ENCODE results near the gene FBN3. TPM values are rescaled to one million over a fixed set of nuclear protein-coding genes. Genes with fewer than 3 reads are reported as not detected.
"Not testable (repeated sequence)": the region's sequence is repeated elsewhere in the genome, so short reads cannot be mapped to it uniquely, and the experiment has no call there.

FBN3 gene
- polyA plus RNA-seq, 1 of the 3 experiments (the other 2 are of a cell fraction) = not detected

DNA sequence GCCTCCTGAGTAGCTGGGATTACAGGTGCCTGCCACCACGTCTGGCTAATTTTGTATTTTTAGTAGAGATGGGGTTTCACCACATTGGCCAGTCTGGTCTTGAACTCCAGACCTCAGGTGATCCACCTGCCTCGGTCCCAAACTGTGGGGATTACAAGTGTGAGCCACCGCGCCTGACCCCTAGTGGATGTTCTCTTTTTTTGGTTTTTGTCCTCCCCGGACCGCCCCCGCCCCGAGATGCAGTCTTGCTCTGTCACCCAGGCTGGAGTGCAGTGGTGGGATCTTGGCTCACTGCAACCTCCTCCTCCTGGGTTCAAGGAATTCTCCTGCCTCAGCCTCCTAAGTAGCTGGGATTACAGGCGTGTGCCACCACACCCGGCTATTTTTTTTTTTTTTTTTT is 4.6 kb upstream of the FBN3 start:
- H3F3A ChIP-seq (replicated peaks; ENCODE audit: insufficient read depth); DNase-seq; H4K20me1 ChIP-seq (ENCODE audit: insufficient read depth); H3K27ac ChIP-seq (ENCODE audit: low read depth in 2 of 2, low read length in 1 of 2); H3K4me2 ChIP-seq; POLR2A ChIA-PET; H2AFZ ChIP-seq (ENCODE audit: low read depth); H3K79me2 ChIP-seq (ENCODE audit: insufficient read depth); H3K9ac ChIP-seq; H3K4me1 ChIP-seq (ENCODE audit: control insufficient read depth in 1 of 2, insufficient read depth in 2 of 2, low read depth in 1 of 2, low read length in 1 of 2); H3K9me2 ChIP-seq; H3K9me3 ChIP-seq; H3K4me3 ChIP-seq (ENCODE audit: low read depth in 2 of 2, low read length in 1 of 2); H3K36me3 ChIP-seq (replicated peaks in 1 of 2; ENCODE audit: control insufficient read depth in 1 of 2, insufficient read depth in 2 of 2, low read length in 1 of 2): not testable (repeated sequence)
- WGBS (ENCODE audit: low lambda C conversion rate) = 22% methylated on average over 10 of the region's 10 CpGs
- H3K27me3 ChIP-seq (ENCODE audit: insufficient read depth) = peaks cover 29% of the 10 kb centered on the region
- CTCF ChIA-PET = interaction anchor here (1.4 to 2.4 kb wide), 3 partner anchors 9 to 210 kb away, joined by 4 to 9 read pairs (median 6); partner anchors contain the start of gene TIMM44
- TF ChIP-seq, protein P1, sequence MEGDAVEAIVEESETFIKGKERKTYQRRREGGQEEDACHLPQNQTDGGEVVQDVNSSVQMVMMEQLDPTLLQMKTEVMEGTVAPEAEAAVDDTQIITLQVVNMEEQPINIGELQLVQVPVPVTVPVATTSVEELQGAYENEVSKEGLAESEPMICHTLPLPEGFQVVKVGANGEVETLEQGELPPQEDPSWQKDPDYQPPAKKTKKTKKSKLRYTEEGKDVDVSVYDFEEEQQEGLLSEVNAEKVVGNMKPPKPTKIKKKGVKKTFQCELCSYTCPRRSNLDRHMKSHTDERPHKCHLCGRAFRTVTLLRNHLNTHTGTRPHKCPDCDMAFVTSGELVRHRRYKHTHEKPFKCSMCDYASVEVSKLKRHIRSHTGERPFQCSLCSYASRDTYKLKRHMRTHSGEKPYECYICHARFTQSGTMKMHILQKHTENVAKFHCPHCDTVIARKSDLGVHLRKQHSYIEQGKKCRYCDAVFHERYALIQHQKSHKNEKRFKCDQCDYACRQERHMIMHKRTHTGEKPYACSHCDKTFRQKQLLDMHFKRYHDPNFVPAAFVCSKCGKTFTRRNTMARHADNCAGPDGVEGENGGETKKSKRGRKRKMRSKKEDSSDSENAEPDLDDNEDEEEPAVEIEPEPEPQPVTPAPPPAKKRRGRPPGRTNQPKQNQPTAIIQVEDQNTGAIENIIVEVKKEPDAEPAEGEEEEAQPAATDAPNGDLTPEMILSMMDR (IDR thresholded peaks at IDR 0.05) = peak; percentile 38

- Histone ChIP-seq H3K27me3 (ENCODE audit: insufficient read depth) (peaks cover 39% of the 10 kb centered on the region), H3K9me2 (no peaks in the 10 kb centered on the region), H2AFZ (ENCODE audit: low read depth) (no peak overlapping the region), H3K79me2 (ENCODE audit: insufficient read depth) (no peaks in the 10 kb centered on the region), H3K9me3 (no peaks in the 10 kb centered on the region), H3K4me1 (ENCODE audit: control insufficient read depth in 1 of 2, insufficient read depth in 2 of 2, low read depth in 1 of 2, low read length in 1 of 2) (peaks cover 3 to 7% of the 10 kb centered on the region in 2 experiments; a peak in 2 of 4 replicates), H3K4me3 (ENCODE audit: low read depth in 2 of 2, low read length in 1 of 2) (no peak overlapping the region), H3K4me2 (no peak overlapping the region), H3K27ac (ENCODE audit: low read depth in 2 of 2, low read length in 1 of 2) (no peak overlapping the region), H3K36me3 (replicated peaks in 1 of 2; ENCODE audit: control insufficient read depth in 1 of 2, insufficient read depth in 2 of 2, low read length in 1 of 2) (no peaks in the 10 kb centered on the region), H3K9ac (no peak overlapping the region), H4K20me1 (ENCODE audit: insufficient read depth) (no peaks in the 10 kb centered on the region), H3F3A (replicated peaks; ENCODE audit: insufficient read depth) (no peaks in the 10 kb centered on the region)
- WGBS (ENCODE audit: low lambda C conversion rate) = 24% methylated on average over 5 of the region's 5 CpGs
- peak; percentile 12 for DNase-seq
- CTCF ChIA-PET = no interaction called here
- TF ChIP-seq SMC3 (IDR thresholded peaks at IDR 0.05; ENCODE audit: low read depth, low read length) = no peak
- TF ChIP-seq GABPA (IDR thresholded peaks at IDR 0.05; ENCODE audit: low read depth) = no peak
- TF ChIP-seq FOSL2 (IDR thresholded peaks at IDR 0.05; ENCODE audit: borderline replicate concordance, low read depth) = no peak
- no peak for TF ChIP-seq TAF1 (IDR thresholded peaks at IDR 0.05; ENCODE audit: borderline replicate concordance, low read depth, low read length)
- TF ChIP-seq, protein P2, sequence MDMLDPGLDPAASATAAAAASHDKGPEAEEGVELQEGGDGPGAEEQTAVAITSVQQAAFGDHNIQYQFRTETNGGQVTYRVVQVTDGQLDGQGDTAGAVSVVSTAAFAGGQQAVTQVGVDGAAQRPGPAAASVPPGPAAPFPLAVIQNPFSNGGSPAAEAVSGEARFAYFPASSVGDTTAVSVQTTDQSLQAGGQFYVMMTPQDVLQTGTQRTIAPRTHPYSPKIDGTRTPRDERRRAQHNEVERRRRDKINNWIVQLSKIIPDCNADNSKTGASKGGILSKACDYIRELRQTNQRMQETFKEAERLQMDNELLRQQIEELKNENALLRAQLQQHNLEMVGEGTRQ (IDR thresholded peaks at IDR 0.05; ENCODE audit: borderline replicate concordance, low read depth, low read length) = no peak
- TF ChIP-seq NRF1 (IDR thresholded peaks at IDR 0.05; ENCODE audit: low read depth, low read length) = no peak
- POLR2A ChIA-PET = no interaction called here
Observed at GRCh38 chr19:8151767-8152035, 2.3 kb upstream of the FBN3 start.

- H3K9me3 ChIP-seq = no peaks in the 10 kb centered on the region
- no peaks in the 10 kb centered on the region for H4K20me1 ChIP-seq (ENCODE audit: insufficient read depth)
- 66% methylated on average over 10 of the region's 15 CpGs for WGBS (ENCODE audit: low lambda C conversion rate)
- H3K27ac ChIP-seq (ENCODE audit: low read depth in 2 of 2, low read length in 1 of 2) = no peak overlapping the region
- peak; percentile 24 for DNase-seq
- H3K79me2 ChIP-seq (ENCODE audit: insufficient read depth) = no peaks in the 10 kb centered on the region
- TF ChIP-seq FOXJ3 (CRISPR knock-in tag; IDR thresholded peaks at IDR 0.05) = no peak
- no peaks in the 10 kb centered on the region for H3K9me2 ChIP-seq
- ChIA-PET POLR2A (interaction anchor here (0.6 kb wide), 1 partner anchor 295 kb away, joined by 3 read pairs; no protein-coding TSS in a partner anchor), CTCF (no interaction called here)
- no peak overlapping the region for H3K4me3 ChIP-seq (ENCODE audit: low read depth in 2 of 2, low read length in 1 of 2)
- H3F3A ChIP-seq (replicated peaks; ENCODE audit: insufficient read depth) = no peaks in the 10 kb centered on the region
- H3K9ac ChIP-seq = no peak overlapping the region
- H3K4me2 ChIP-seq = no peak overlapping the region
- H3K4me1 ChIP-seq (ENCODE audit: control insufficient read depth in 1 of 2, insufficient read depth in 2 of 2, low read depth in 1 of 2, low read length in 1 of 2) = peaks cover 3 to 7% of the 10 kb centered on the region in 2 experiments; a peak in 2 of 4 replicates
- H2AFZ ChIP-seq (ENCODE audit: low read depth) = no peak overlapping the region
- no peaks in the 10 kb centered on the region for H3K36me3 ChIP-seq (replicated peaks in 1 of 2; ENCODE audit: control insufficient read depth in 1 of 2, insufficient read depth in 2 of 2, low read length in 1 of 2)
- peaks cover 39% of the 10 kb centered on the region for H3K27me3 ChIP-seq (ENCODE audit: insufficient read depth)
Observed at GRCh38 chr19:8150998-8151766, 1.8 kb upstream of the FBN3 start.
